Measurements from ENCODE around the gene SLC25A6.

SLC25A6 gene

DNA sequence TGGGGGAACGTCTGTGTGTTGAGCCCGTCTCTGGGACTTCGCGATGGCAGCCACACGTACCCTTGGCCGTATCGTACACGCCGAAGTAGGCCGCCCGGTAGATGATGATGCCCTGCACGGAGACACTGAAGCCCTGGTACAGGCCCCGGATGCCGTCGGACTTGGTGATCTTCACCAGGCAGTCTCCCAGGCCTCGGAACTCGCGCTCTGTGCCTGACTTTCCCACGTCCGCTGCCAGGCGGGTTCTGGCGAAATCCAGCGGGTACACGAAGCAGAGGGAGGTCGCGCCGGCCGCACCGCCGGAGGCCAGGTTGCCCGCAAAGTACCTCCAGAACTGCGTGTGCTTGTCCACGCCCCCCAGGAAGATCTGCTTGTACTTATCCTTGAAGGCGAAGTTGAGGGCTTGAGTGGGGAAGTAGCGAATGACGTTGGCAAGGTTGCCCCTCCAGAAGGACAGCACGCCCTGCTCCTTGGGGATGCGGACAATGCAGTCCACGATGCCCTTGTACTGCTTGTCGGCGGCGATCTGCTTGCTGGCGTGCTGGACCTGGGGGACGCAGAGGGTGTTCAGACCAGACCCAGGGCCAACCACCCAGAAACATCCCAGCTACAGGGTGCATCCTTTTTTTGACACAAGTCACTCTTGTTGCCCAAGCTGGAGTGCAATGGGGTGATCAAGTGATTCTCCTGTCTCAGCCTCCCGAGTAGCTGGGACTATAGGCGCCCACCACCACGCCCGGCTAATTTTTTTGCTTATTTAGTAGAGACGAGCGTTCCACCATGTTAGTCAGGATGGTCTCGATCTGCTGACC, 2.5 kb downstream of the SLC25A6 start:
- no peak for DNase-seq (ENCODE audit: low read depth)
- no peak overlapping the region for H3K4me3 ChIP-seq (ENCODE audit: low read depth, low read length)
- TF ChIP-seq, protein P1, sequence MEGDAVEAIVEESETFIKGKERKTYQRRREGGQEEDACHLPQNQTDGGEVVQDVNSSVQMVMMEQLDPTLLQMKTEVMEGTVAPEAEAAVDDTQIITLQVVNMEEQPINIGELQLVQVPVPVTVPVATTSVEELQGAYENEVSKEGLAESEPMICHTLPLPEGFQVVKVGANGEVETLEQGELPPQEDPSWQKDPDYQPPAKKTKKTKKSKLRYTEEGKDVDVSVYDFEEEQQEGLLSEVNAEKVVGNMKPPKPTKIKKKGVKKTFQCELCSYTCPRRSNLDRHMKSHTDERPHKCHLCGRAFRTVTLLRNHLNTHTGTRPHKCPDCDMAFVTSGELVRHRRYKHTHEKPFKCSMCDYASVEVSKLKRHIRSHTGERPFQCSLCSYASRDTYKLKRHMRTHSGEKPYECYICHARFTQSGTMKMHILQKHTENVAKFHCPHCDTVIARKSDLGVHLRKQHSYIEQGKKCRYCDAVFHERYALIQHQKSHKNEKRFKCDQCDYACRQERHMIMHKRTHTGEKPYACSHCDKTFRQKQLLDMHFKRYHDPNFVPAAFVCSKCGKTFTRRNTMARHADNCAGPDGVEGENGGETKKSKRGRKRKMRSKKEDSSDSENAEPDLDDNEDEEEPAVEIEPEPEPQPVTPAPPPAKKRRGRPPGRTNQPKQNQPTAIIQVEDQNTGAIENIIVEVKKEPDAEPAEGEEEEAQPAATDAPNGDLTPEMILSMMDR (IDR thresholded peaks at IDR 0.05; ENCODE audit: insufficient read depth, low read depth, low read length, missing control alignments) = no peak

DNA sequence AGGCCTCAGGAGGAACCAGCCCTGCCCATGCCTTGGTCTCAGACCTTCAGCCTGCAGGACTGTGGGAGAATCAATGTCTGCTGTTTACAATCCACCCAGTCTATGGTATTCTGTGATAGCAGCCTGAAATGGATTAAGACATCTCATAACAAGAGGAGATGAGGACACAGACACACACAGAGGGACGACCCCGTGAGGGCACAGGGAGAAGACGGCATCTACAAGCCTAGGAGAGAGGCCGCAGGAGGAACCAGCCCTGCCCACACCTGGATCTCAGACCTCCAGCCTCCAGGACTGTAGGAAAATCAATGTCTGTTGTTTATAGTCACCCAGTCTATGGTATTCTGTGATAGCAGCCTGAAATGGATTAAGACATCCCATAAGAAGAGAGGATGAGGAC, 3.3 kb downstream of the SLC25A6 start:
- TF ChIP-seq, protein P1 (IDR thresholded peaks at IDR 0.05; ENCODE audit: insufficient read depth, low read depth, low read length, missing control alignments) = no peak
- no peak for DNase-seq (ENCODE audit: low read depth)

DNA sequence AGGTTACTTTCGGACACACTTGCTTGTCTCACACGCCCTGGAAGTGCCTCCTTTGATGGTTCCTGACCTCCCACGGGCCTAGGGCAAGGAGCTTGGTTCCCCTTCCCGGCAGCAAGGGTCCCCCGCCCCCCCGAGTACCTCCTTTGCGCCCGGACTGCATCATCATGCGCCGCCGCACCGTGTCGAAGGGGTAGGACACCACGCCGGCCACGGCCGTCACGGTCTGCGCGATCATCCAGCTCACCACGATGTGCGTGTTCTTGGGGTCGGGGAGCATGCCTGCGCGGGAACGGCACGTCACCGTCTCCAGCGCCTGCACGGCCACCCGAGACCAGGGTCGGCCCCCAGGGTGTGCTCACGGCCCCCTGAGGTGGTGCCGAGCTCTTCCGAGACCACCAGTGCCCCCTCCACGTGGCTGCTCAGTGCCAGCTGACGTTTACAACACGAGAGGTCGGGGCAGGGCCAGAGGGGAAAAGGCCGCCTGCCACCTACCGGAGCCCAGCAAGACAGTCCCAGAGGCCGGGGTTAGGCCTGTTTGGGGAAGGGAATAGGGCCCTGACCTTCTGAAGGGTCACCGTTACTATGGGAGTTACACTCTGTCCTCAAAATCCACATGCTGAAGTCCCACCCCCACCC, 4.7 kb downstream of the SLC25A6 start:
- TF ChIP-seq, protein P1 (IDR thresholded peaks at IDR 0.05; ENCODE audit: insufficient read depth, low read depth, low read length, missing control alignments) = no peak
- no peak overlapping the region for H3K4me3 ChIP-seq (ENCODE audit: low read depth, low read length)
- DNase-seq (ENCODE audit: low read depth) = no peak

More for the DNA sequence above, 3.3 kb downstream of the SLC25A6 start:
- no peak overlapping the region for H3K4me3 ChIP-seq (ENCODE audit: low read depth, low read length)

DNA sequence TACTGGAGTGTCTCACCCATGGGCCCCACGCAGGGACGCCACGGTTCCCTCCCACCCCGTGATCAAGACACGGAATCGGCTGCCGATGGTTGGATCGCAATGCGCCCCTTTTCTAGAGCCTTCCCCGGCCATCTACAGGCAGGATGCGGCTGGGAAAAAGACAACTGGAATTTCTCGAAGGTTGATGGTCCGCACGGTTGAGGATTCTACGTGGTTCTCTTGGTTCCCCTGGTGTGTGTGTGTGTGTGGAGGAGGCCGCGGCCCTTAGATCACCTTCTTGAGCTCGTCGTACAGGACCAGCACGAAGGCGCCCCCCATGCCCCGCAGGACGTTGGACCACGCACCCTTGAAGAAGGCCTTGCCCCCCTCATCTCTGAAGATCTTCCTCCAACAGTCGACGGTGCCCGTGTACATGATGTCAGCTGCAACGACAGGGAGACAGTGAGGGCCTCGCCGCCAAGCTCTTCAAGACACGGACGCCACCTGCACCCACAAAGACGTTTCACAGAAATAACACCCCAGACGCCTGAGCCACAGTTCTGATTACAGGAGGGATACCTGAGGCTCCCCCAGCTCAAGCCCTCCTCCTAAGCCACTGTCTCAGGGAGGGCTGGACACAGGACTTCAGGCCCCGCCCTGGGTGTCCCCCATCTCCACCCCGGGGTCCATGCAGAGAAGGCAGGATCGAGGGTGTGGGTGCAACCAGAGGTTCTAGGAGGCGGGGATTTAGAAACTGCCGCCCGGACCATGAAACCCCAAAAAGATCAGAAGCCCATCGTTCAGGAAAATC, 5.4 kb downstream of the SLC25A6 start:
- TF ChIP-seq, protein P1 (IDR thresholded peaks at IDR 0.05; ENCODE audit: insufficient read depth, low read depth, low read length, missing control alignments) = no peak
- no peak overlapping the region for H3K4me3 ChIP-seq (ENCODE audit: low read depth, low read length)
- DNase-seq (ENCODE audit: low read depth) = no peak

DNA sequence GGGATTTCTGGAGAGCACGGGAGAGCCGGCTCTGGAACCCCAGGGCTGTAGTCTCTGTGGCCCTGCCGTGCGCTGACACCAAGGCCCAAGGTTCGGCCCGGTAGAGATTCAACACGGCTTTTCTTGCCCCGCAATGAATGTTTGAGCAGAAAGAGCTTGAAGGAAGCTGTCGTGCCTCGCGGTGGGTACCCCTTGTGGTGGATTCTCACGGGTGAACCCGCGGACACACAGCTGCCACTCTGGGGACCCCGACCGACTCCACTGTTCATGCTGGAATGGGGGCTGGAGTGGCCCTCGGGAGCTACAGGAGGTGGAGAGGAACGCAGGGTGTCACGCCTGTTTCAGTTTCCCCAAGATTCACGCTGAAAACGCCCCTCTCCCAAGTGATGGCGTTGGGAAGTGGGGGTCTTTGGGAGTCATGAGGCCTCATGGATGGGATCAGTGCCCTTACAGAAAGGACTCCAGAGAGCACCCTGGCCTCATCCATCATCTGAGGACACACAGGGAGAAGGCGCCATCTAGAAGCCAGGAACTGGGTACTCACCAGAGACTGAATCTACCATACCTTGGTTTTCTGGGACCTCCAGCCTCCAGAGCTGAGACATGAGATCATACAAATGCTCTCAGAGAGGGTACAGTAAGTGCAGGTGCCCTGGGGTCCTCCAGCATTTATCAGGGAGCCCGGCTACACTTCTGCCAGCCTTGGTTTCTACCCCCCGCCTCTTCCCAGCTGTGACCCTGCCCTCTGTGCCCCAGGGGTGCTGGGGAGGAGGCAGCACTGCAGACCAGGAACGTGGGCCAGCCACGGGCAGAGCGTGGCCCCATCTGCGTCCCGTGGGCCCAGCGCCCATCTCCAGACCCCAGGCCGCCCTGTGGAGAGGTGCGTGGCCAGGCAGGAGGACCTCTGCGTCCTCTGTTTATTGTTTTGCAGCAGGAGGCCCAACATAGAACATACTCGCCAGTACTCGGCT, 6.4 kb downstream of the SLC25A6 start:
- DNase-seq (ENCODE audit: low read depth) = no peak
- TF ChIP-seq, protein P1 (IDR thresholded peaks at IDR 0.05; ENCODE audit: insufficient read depth, low read depth, low read length, missing control alignments) = no peak
- H3K4me3 ChIP-seq (ENCODE audit: low read depth, low read length) = no peak overlapping the region

DNA sequence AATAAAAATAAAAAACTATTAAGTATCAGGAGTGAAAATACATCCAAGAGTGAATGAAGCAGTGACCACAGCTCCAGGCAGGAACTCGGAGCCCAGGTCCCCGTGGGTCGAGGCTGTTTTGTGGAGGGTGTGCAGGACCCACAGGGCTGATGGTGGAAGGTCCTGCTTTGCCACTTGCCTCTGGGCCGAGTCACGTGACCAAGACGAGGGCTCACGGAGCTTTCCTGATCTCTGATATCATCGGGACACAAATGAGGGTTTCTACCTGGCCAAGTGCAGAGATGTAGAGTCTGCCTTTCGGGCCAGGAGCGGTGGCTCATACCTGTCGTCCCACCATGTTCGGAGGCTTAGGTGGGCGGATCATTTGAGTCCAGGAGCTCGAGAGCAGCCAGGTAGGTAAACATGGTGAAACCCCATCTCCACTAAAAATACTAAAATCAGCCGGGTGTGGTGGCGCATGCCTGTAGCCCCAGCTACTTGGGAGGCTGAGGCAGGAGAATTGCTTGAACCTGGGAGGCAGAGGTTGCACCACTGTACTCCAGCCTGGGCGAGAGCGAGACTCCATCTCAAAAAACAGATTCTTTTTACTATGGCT, 7.2 kb downstream of the SLC25A6 start:
- no peak overlapping the region for H3K4me3 ChIP-seq (ENCODE audit: low read depth, low read length)
- no peak for DNase-seq (ENCODE audit: low read depth)
- TF ChIP-seq, protein P1 (IDR thresholded peaks at IDR 0.05; ENCODE audit: insufficient read depth, low read depth, low read length, missing control alignments) = no peak
